NCI-H2227 treated with DMSO at 0.1 percent for 48 hours (cell line): ENCODE data around the gene CRBN.

Experiments used
- DNase-seq: peaks from one replicate; lab custom pipeline; 2025; lab: John Stamatoyannopoulos, UW

Gene CRBN

DNA sequence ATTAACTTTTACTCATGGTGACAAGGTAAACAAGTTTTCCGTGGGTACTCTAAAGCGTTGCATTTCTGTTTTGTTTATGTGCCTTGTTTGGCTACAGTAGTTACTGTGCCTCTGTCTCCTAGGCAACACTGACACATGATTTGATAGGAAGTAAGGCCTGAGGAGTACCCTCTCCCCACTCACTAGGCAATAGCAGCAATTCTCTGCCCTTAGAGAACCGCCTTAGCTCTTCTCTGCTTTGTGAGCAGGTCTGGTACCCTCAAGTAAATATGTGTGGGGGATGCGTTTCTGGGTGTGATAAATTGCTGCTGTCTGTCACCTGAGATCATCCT, 69.2 kb downstream of the CRBN start, which contains the start of gene IL5RA:
Gene IL5RA (minus strand): TSS at position 76 of the 332 bp plus-strand sequence. CDS start 5,390 bp downstream, outside the sequence.
- DNase-seq, result peak; percentile 43

DNA sequence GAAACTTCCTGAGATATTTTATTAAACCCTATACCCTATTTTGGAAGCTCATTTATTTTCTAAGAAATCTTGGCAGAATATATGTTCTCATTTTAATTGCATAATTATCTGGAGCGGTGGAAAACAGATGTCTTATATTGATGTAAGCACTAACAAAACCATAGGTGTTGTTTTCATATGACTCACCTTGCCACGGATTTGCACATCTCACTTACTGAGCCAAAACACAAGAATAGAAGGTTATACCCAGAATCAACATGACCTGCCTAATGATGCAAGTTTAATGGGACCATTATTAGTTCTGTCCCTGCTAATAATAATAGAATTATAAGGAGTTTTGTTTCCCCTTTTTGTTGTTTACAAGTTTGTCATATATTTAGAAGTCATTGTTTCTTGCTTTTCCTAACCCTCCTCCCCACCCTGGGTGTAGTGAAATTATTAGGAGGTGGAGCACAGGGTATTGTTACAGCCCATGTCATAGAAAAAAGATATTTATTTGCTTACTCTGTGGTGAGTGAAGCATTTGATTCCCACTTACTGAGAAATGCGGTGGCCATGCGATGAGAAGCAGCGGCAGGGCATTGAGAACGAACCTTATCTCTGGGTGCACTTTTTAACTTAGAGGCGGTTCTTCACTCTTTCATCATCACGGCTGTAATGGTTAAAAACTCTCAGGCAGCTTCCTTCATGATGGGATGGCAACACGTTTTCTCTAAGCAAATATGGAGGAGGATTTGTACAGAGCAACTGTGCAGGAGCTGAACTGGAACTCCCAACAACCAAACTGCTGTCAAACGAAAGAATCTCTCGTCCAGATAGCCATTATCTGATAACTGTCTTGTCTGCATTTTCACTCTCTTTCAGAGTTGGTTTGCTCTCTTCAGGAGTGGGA, 69.8 kb downstream of the CRBN start:
- DNase-seq, result no peak

DNA sequence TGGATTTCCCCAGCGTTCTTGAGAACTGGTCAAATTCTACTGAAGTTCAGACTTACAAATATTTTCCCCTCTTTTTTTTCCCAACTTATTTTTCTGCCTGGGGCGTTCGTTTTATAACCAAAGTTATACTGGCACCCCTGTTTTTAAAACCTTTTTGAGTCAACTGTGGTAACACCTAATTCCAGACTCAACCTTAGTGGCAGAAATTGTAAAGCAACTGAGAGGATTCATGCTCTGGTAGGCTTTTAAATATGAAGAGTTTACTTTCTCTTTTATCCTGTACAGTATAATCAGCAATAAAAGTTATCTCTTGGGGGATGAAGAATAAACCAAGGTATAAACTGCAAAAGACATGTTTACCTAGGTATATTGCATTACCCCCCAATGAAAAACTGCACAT, 71.6 kb downstream of the CRBN start:
- no peak for DNase-seq

- DNase-seq, result no peak
Measured at GRCh38 chr3:3107181-3107580, 72.3 kb downstream of the CRBN start.

GRCh38 chr3:3105815-3106214, 73.7 kb downstream of the CRBN start:
- no peak for DNase-seq

- DNase-seq, result no peak
Measured at GRCh38 chr3:3105246-3105645, 74.2 kb downstream of the CRBN start.

DNA sequence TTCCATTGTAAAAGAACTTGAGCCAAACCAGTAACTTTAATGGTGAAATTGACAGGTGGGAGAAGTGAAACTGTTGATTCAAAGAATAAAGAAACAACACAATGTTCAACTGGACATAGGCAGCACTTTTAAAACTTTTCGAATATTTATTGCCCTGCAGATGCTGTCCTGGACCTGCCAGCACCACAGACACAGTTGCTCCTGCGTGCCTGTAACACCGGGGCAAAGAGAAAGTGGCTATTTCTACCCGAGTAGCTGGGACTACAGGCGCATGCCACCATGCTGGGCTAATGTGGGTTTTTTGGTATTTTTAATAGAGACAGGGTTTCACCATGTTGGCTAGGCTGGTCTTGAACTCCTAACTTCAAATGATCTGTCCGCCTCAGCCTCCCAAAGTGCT, 76.7 kb downstream of the CRBN start:
- DNase-seq, result no peak

GRCh38 chr3:3101660-3102458, 77.6 kb downstream of the CRBN start:
- DNase-seq, result no peak
